Measurements from ENCODE around the gene MFAP4.

DNA sequence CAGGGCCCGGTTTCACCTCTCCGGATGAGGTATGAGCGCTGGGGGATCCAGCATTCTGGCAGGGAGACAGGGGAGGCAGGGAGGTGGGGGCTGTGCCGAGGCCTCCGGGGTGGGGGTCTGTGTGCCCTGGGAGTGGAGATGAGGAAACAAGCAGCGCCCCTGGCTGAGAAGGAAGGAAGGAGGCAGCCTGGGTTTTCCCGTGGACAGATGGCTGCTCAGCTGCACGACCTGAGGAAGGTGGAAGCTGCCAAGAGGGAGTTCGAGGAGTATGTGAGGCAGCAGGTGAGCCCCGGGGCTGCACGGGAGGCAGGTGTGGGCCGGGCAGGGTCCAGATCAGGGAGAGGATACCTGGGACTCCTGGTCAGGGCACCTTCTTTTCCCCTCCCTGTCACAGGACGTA, 28.3 kb upstream of the MFAP4 start:
- TF ChIP-seq POLR2A (IDR thresholded peaks at IDR 0.05), result no peak
- TF ChIP-seq, protein P1, sequence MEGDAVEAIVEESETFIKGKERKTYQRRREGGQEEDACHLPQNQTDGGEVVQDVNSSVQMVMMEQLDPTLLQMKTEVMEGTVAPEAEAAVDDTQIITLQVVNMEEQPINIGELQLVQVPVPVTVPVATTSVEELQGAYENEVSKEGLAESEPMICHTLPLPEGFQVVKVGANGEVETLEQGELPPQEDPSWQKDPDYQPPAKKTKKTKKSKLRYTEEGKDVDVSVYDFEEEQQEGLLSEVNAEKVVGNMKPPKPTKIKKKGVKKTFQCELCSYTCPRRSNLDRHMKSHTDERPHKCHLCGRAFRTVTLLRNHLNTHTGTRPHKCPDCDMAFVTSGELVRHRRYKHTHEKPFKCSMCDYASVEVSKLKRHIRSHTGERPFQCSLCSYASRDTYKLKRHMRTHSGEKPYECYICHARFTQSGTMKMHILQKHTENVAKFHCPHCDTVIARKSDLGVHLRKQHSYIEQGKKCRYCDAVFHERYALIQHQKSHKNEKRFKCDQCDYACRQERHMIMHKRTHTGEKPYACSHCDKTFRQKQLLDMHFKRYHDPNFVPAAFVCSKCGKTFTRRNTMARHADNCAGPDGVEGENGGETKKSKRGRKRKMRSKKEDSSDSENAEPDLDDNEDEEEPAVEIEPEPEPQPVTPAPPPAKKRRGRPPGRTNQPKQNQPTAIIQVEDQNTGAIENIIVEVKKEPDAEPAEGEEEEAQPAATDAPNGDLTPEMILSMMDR (IDR thresholded peaks at IDR 0.05 in 8 of 11, conservative IDR thresholded peaks at IDR 0.05 in 3 of 11), result no peak

All from spleen (tissue), 7 donors.